ENCODE results near the gene TMEM72.

TMEM72 gene

GRCh38 chr10:44886966-44887365 is 24.2 kb upstream of the TMEM72 start (continued):
- TF ChIP-seq CREB5 (CRISPR knock-in tag; IDR thresholded peaks at IDR 0.05; ENCODE audit: low read depth) (no peak), CSDC2 (CRISPR knock-in tag; IDR thresholded peaks at IDR 0.05) (no peak), POU6F1 (CRISPR knock-in tag; IDR thresholded peaks at IDR 0.05; ENCODE audit: borderline replicate concordance, low read depth) (no peak)

GRCh38 chr10:44888886-44889285 is 22.3 kb upstream of the TMEM72 start:
- TF ChIP-seq ZC3H10 (CRISPR knock-in tag; IDR thresholded peaks at IDR 0.05), result no peak
- TF ChIP-seq BACH2 (CRISPR knock-in tag; IDR thresholded peaks at IDR 0.05; ENCODE audit: borderline replicate concordance), result no peak
- TF ChIP-seq ZNF70 (CRISPR knock-in tag; IDR thresholded peaks at IDR 0.05), result no peak
- ATAC-seq, result no peak

GRCh38 chr10:44889834-44890233 is 21.3 kb upstream of the TMEM72 start:
- ATAC-seq, result no peak

More at GRCh38 chr10:44889834-44890233, 21.3 kb upstream of the TMEM72 start:
- TF ChIP-seq SNAI2 (CRISPR knock-in tag; IDR thresholded peaks at IDR 0.05) (no peak), GLIS3 (CRISPR knock-in tag; IDR thresholded peaks at IDR 0.05) (no peak), ZNF565 (CRISPR knock-in tag; conservative IDR thresholded peaks at IDR 0.05; ENCODE audit: low read depth) (no peak), TOX (CRISPR knock-in tag; IDR thresholded peaks at IDR 0.05; ENCODE audit: borderline replicate concordance) (no peak), ESRRG (CRISPR knock-in tag; IDR thresholded peaks at IDR 0.05) (no peak), OSR1 (CRISPR knock-in tag; IDR thresholded peaks at IDR 0.05) (no peak), CREB5 (CRISPR knock-in tag; IDR thresholded peaks at IDR 0.05; ENCODE audit: low read depth) (no peak), PATZ1 (CRISPR knock-in tag; IDR thresholded peaks at IDR 0.05; ENCODE audit: borderline replicate concordance) (no peak), POU6F1 (CRISPR knock-in tag; IDR thresholded peaks at IDR 0.05; ENCODE audit: borderline replicate concordance, low read depth) (no peak), TSHZ2 (CRISPR knock-in tag; IDR thresholded peaks at IDR 0.05) (no peak), ZFP30 (CRISPR knock-in tag; IDR thresholded peaks at IDR 0.05) (no peak), BACH2 (CRISPR knock-in tag; IDR thresholded peaks at IDR 0.05; ENCODE audit: borderline replicate concordance) (no peak), TCF4 (CRISPR knock-in tag; IDR thresholded peaks at IDR 0.05; ENCODE audit: borderline replicate concordance) (no peak), ARNTL (CRISPR knock-in tag; IDR thresholded peaks at IDR 0.05; ENCODE audit: borderline replicate concordance, low read depth) (no peak), ZNF8 (CRISPR knock-in tag; IDR thresholded peaks at IDR 0.05) (no peak), CSRNP3 (CRISPR knock-in tag; IDR thresholded peaks at IDR 0.05) (no peak), ZC3H10 (CRISPR knock-in tag; IDR thresholded peaks at IDR 0.05) (no peak), ISL1 (CRISPR knock-in tag; IDR thresholded peaks at IDR 0.05) (no peak)

Data from SK-N-SH treated with all-trans-retinoic acid at 6 μM for 48 hours (cell line).